ENCODE data around the gene SLC6A2. TPM values are rescaled to one million over a fixed set of nuclear protein-coding genes. Genes with fewer than 3 reads are reported as not detected.

Gene SLC6A2
- total RNA-seq, 1 donor from 2014 or later: 0.34 TPM

GRCh38 chr16:55699616-55700015 is 43.8 kb downstream of the SLC6A2 start:
- Mint-ChIP-seq H3K9me3 (no peaks in the 10 kb centered on the region), H3K27me3 (ENCODE audit: low read depth) (peaks cover 8% of the 10 kb centered on the region), H3K36me3 (no peaks in the 10 kb centered on the region), H3K27ac (no peak overlapping the region), H3K4me1 (no peaks in the 10 kb centered on the region), H3K4me3 (no peak overlapping the region)
- no peak for TF ChIP-seq CTCF (IDR thresholded peaks at IDR 0.05; ENCODE audit: unreplicated experiment)
- no peak for DNase-seq (ENCODE audit: low spot score in 2 of 2, unreplicated experiment in 2 of 2)

- TF ChIP-seq CTCF (IDR thresholded peaks at IDR 0.05; ENCODE audit: unreplicated experiment): no peak
- Mint-ChIP-seq H3K9me3 (no peaks in the 10 kb centered on the region), H3K4me1 (no peaks in the 10 kb centered on the region), H3K27ac (no peak overlapping the region), H3K27me3 (ENCODE audit: low read depth) (peaks cover 12% of the 10 kb centered on the region), H3K4me3 (no peak overlapping the region), H3K36me3 (no peaks in the 10 kb centered on the region)
- no peak for DNase-seq (ENCODE audit: low spot score in 2 of 2, unreplicated experiment in 2 of 2)
These were observed 44.3 kb downstream of the SLC6A2 start for GRCh38 chr16:55700067-55700466.

- no peak for DNase-seq (ENCODE audit: low spot score in 2 of 2, unreplicated experiment in 2 of 2)
- Mint-ChIP-seq H3K9me3 (no peaks in the 10 kb centered on the region), H3K4me1 (no peaks in the 10 kb centered on the region), H3K36me3 (no peaks in the 10 kb centered on the region), H3K4me3 (no peak overlapping the region), H3K27ac (no peak overlapping the region), H3K27me3 (ENCODE audit: low read depth) (peaks cover 21% of the 10 kb centered on the region)
- TF ChIP-seq CTCF (IDR thresholded peaks at IDR 0.05; ENCODE audit: unreplicated experiment): no peak
These were observed 45.2 kb downstream of the SLC6A2 start for GRCh38 chr16:55700961-55701360.

- peaks cover 27% of the 10 kb centered on the region for H3K27me3 Mint-ChIP-seq (ENCODE audit: low read depth)
These were observed 45.9 kb downstream of the SLC6A2 start for GRCh38 chr16:55701442-55702319.

More at GRCh38 chr16:55701442-55702319, 45.9 kb downstream of the SLC6A2 start:
- Mint-ChIP-seq H3K27ac (no peak overlapping the region), H3K9me3 (no peaks in the 10 kb centered on the region), H3K36me3 (no peaks in the 10 kb centered on the region), H3K4me3 (no peak overlapping the region), H3K4me1 (no peaks in the 10 kb centered on the region)
- peak; percentile 43 to 79 for DNase-seq (ENCODE audit: low spot score in 2 of 2, unreplicated experiment in 2 of 2)
- peak; percentile 49 for TF ChIP-seq CTCF (IDR thresholded peaks at IDR 0.05; ENCODE audit: unreplicated experiment)
